GM12865 (cell line): ENCODE results near the gene RNF31.

Source experiments
- DNase-seq: peaks from one replicate; pipeline ENCODE4 v3.0.0; 2010; ENCODE audit warnings: low read depth
- H3K4me3 ChIP-seq: 2 replicates; pipeline ENCODE4 v1.5.1; 2011; ENCODE audit warnings: mild to moderate bottlenecking, low read depth, low read length, control low read depth
- CTCF ChIP-seq: IDR thresholded peaks from 2 replicates; pipeline ENCODE4 v1.5.1; 2011; ENCODE audit warnings: low read length, control low read depth, low read depth, inconsistent platforms; ENCODE audit not compliant: insufficient read depth; ENCODE audit errors: missing control alignments

RNF31 gene

DNA sequence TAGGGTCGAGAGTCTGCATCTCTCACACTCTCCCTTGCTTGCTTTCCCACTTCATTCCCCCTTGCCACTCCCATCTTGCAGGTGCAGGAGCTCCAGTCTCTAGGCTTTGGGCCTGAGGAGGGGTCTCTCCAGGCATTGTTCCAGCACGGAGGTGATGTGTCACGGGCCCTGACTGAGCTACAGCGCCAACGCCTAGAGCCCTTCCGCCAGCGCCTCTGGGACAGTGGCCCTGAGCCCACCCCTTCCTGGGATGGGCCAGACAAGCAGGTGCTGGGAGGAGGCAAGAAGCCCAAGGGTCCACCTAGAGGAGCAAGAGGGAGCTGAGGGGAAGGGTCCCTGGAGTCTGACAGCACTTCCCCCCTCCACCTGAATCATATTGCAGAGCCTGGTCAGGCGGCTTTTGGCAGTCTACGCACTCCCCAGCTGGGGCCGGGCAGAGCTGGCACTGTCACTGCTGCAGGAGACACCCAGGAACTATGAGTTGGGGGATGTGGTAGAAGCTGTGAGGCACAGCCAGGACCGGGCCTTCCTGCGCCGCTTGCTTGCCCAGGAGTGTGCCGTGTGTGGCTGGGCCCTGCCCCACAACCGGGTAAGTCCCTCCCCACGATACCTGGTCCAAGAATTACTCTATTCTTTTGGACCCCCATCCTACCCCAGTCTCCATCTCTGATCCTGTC lies 4.2 kb downstream of the RNF31 start:
- H3K4me3 ChIP-seq = no peak overlapping the region
- DNase-seq = no peak
- no peak for TF ChIP-seq CTCF

- no peak for TF ChIP-seq CTCF
- DNase-seq = no peak
- no peak overlapping the region for H3K4me3 ChIP-seq
Measured at GRCh38 chr14:24155100-24155499, 7.8 kb downstream of the RNF31 start.

DNA sequence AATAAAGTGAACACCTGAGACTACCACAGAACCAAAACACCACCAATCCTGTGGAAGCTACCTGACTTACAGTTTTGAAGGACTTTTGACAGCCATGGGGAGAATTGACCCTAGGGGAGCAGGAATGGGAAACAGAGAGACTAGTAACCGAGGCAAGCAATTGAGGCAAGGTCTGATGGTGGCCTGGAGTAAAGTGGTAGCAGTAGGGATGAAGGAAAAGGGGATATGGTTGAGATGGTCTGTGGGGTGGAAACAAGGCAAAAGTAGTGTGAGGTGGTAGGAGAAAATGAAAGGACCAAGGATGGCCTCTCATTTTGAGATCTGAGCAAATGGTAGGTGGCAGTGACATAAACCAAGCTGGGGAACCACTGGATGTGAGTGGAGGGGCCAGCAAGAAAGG lies 9.5 kb downstream of the RNF31 start:
- TF ChIP-seq CTCF = no peak
- H3K4me3 ChIP-seq = no peak overlapping the region

DNA sequence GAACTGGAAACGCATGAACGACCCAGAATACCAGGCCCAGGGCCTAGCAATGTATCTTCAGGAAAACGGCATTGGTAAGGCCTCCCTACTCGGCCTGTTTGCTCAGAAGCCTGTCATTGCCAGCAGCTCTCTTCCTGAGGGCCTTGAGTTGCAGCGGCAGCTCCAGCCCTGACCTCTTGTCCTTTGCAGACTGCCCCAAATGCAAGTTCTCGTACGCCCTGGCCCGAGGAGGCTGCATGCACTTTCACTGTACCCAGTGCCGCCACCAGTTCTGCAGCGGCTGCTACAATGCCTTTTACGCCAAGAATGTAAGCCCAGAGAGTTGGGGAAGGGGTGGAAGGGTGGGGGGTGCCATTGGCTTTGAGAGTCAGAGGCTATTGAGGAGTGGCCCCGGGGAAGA lies 10.0 kb downstream of the RNF31 start:
- no peak for DNase-seq
- no peak overlapping the region for H3K4me3 ChIP-seq
- no peak for TF ChIP-seq CTCF

More for the DNA sequence above, 9.5 kb downstream of the RNF31 start:
- DNase-seq = no peak

- no peak for TF ChIP-seq CTCF
- H3K4me3 ChIP-seq = no peak overlapping the region
- no peak for DNase-seq
Measured at GRCh38 chr14:24159777-24160498, 12.6 kb downstream of the RNF31 start.

DNA sequence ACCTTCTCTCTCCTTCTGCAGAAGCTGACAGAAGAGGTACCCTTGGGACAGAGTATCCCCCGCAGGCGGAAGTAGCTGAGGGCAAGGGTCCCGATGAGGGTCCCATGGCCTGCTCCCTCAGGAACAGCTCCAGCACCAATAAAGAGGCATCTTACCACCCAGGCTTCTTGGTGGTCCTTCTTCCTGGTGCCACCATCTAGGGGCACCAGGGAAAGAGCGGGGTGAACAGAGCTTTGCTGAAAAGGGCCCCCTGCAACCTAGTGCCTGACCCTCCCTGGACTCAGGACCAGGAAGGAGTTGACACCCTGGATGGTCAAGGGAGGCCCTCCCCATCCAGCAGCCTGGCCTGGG lies 13.2 kb downstream of the RNF31 start:
- H3K4me3 ChIP-seq = peak overlapping the region; percentile 97
- TF ChIP-seq CTCF = no peak
- no peak for DNase-seq
